Measurements from ENCODE around the gene ANKRD66.
"Not testable (repeated sequence)": the region's sequence is repeated elsewhere in the genome, so short reads cannot be mapped to it uniquely, and the experiment has no call there.

Gene ANKRD66

DNA sequence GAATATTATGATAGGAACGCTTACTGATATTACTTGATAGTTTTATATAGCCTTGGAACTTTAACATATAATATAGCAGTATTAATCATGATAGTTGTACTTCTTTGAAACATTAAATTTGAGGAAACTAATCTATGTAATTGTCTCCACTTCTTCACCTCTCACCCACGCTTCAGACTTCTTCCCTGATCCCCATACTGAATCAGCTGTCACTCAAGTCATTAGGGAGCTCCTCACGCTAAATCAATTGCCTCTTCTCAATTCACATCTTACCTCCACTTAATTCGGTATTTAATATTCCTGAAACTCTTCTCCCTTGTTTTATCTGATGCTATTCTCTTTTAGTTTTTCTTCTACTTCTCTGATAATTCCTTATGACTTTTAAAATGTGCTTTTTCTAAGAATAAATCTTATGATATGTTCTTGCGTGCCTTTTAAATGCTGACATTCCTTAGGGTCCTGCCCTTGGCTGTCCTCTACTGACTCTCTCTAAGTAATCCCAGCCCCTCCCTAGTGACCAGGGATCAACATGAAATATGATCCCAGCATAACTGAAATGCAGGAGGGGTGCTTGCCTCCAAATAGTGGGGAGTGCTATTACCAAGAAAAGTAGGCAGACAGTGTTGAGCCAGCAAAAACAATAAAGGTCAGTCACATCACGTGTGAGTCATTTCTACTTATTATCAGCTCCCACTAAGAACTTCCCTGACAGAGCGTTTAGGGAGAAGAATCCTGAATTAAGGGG lies 9.9 kb downstream of the ANKRD66 start:
- DNase-seq = no peak

- DNase-seq = no peak
These were observed 10.5 kb downstream of the ANKRD66 start for GRCh38 chr6:46757214-46757596.

DNA sequence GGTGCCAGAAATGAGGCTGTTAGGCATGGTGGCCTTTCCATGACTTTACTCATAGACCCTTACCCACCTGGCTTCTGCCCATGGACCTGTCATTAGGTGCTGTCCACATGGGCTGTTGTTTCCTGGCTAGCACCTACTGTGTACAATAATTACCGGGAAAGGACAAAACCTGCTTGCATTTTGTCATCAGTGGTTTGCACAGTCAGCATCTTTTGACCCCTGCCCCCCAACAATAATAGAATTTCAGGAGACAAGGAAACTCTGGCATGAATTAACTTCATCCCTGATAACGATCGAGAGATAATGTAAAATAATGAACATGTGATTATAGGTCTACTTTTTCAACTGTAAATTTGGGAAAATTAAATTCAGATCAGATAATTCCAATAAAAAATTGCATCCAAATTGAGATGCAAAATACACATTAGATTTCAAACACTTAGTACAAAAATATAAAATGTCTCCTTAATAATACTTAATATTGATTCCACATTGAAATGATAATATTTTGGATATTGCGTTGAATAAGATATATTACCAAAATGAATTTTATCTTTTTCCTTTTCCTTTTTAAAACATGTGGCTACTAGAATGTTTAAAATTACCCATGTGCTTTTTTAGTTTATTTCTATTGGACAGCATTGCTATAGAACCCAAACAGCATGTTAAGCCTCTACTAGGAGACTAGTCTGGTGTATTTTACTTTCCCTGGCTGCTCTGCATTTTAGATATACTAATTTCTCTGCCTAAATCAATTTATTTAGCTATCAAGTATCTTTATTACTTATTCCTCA lies 12.4 kb downstream of the ANKRD66 start:
- DNase-seq = no peak

DNA sequence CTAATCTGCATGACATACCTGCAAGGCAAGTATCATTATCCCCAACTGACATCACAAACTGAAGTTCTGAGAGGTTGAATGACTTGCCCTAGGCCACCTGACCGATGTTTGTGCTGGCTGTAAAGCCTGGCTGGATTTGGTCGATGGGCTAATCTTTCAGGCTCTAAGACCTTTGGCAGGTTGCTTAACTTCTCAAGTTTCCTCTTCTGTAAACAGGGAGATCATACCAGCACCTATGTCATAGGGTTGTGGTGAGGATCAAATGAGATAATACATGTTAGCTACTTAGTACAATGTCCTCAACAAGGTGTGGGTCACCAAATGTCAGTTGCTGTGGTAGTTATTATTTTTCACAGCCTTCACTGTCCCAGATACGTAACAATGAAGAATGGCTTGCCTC lies 14.2 kb downstream of the ANKRD66 start:
- DNase-seq = no peak

GRCh38 chr6:46763466-46763865 lies 16.7 kb downstream of the ANKRD66 start:
- DNase-seq = no peak

GRCh38 chr6:46764280-46764679 lies 17.5 kb downstream of the ANKRD66 start:
- DNase-seq = not testable (repeated sequence)

GRCh38 chr6:46764961-46765360 lies 18.2 kb downstream of the ANKRD66 start:
- no peak for DNase-seq

- no peak for DNase-seq
These were observed 25.3 kb downstream of the ANKRD66 start for GRCh38 chr6:46772016-46772415.

DNA sequence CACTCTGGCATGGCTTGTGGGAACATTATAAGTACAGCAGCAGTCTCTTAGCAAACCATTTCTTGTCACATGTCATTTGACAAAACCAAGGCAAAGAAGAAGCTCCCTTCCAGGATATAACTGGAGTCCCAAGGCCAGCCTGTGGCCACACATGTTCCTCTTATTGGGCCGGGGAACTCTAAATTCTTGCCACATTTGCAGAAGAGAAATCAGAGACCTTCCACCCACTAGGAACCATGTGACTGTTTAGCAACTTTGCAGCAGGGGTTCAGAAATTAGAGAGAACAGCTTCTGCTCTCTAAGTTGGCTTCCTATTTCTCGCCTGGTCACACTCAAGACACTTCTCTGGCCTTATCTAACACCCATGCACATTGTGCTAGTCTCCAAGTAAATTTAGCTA lies 26.0 kb downstream of the ANKRD66 start:
- DNase-seq = no peak

DNA sequence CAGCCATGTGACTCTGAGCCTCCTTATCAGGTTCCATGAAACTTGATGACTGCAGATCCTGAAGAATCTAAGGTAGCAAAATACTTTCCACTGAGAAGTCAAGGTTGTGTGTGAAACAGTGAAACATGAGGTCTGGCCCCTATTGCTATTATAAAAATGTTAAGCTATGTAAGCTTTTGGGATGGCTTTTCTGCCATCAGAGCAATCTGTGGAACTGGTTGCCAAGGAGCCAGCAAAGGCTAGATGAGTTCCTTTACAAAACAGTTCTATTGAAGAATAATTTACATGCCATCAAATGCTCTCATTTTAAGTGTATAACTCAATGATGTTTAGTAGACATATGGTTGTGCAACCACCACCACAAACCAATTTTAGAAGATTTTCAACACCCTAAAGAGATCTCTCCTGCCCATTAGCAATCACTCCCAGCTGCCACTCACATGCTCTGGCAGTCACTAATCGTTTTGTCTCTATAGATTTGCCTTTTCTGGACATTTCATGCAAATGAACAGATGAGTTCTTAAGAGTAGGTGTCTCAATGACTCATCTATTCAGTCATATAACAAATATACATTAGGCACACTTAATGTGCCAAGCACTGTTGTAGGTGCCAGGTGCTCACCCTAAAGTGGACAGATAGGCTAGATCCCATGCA lies 26.6 kb downstream of the ANKRD66 start:
- DNase-seq = no peak

GRCh38 chr6:46774736-46775135 lies 28.0 kb downstream of the ANKRD66 start:
- not testable (repeated sequence) for DNase-seq

DNA sequence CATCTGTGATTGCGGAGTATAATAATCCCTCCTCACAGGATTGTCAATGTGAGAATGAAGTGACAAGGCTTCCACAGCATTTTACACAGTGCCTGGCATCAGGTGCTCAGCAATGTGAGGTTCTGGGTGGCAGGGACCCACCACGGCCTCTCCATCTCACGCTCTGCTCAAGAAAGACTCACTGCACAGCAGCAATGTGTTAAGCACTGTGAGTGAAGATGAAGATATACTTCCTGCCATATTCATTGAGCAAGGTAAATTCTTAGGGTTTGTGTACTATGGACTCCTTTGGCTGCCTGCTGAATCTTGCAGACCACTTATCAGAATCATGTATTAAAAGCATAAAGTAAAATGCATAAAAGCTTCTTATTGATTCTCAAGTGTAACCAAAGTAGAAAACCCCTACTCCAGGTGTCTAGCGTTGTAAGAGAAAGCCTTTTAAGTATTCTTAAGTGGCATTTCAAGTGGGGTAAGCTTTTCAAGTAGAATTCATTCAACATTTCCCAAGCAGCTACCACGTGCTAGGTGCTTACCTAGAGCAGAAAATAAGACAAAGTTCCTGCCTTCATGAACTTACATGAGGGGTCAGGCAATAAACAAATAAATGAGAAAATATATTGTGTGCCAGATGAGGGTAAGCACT lies 29.5 kb downstream of the ANKRD66 start:
- DNase-seq = no peak

DNA sequence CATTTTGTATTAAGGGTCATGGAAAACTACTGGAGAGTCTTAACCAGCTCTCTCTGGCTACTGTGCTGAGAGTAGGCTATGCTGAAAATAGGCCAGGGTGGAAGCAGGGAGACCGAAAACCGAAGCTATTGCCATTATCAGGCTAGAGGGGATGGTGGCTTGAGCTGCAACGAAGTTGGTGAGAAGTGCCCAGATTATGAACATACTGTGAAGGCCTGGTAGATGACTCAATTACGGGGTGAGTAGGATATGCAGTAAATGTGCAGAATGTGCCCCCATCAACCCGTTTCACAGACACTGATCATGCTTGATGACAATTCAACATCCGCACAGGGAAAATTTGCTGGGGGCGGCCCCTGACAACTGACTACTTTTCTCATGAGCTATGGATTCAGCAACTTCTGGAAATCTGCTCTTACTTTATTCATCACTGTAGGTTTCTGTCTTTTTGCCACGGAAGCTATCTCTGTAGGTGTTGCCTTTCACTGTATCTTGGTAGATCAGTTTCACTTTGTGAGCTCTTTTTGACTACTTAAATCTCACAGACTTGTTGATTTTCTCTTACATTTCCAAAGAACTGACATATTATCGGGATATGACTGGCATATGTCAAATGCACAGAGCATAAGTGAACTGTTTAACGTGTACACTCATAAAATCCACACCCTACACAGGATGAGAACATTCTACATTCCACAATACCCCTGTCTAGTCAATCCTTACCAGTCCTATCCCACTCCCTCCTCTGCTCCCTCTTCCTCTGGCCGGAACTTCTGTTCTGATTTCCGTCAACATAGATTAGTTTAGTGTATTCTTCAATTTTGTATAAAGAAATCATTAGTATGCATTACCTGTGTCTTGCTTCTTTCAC lies 31.0 kb downstream of the ANKRD66 start:
- no peak for DNase-seq

GRCh38 chr6:46781478-46782378 lies 35.0 kb downstream of the ANKRD66 start:
- peak; percentile 49 for DNase-seq

GRCh38 chr6:46784535-46784934 lies 37.8 kb downstream of the ANKRD66 start:
- DNase-seq = no peak

- no peak for DNase-seq
These were observed 41.3 kb downstream of the ANKRD66 start for GRCh38 chr6:46787871-46788540.

DNA sequence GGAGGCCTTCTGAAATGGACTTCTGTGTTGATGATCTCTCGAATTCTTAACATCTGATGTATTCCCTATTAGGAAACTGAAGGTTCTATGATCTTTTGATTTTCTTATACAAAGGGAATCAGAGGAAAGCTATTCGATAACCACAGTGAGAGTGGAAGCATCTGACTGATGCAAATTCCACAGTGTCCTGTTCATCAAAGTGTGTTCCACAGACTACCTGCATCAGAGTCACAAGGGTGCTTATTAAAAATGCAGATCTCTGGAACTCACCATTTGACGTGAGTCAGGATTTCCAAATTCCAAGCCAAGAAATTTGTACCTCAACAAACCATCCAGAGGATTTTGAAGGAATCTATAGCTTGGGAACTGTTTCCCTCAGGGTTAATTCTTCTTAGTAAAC lies 42.1 kb downstream of the ANKRD66 start:
- DNase-seq = no peak

DNA sequence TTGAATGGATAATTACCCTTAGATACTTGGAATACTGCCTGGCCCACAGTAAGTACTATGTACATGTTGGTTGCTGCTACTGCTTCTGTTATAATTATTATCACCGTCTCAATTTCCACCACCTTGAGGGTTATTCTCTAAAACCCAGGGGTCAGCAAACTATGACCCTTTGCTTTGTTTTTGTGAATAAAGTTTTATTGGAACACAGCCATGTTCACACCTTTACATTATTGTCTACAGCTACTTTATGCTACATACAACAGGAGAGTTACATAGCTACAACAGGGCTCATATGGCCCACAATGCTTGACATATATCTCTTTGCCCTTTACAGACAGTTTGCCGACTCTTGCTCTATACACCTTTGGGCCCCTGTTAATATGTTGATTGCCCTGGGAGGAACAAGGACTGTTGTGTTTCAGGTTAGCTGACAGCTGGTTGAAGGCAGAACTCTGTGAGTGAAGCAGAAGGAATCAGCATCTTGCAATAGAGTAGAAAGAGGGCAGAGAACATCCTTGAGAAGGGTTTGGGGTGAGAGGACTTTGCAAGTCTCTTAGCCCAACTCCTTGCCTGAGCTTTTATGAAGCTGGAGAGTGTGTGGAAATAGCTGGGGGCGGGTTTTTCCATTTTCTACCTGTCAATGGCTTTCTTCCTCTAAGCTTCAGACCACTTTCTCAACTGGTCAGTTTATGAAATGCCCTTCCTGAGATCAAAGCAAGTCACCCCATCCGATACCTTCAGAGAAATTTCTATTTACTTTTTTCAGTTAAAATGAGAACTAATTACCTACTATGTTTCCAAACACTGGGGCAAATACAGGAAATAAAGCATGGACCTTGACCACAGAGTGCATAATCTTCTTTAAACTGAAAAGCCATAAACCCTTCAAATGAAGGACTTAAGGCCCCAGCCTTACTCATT lies 43.0 kb downstream of the ANKRD66 start:
- DNase-seq = no peak

DNA sequence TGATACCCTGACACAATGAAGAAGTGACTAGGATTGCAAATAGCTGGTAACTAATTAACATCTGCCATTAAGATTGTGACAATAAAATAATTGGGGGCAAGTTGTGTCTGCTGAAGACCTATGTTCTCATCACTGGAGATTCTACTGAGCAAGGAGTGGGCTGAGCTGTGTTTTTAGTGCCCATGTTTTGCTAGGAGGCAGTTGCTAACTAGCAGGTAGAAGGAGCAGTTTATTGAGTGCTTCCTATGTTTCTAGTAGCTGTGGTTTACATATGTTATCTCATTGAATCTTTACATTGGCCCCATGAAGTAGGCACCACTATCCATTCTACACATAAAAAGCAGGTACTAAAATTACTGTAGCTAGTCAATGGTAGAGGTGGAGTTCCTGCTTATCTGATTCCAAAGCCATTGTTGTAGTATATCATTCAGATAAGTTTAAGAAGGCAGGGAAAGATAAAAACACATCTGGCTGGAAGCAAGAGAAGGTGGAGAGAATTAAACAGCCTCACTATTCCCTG lies 43.7 kb downstream of the ANKRD66 start:
- DNase-seq = no peak
